HepG2 (cell line): ENCODE measurements around the gene POLR3E. TPM values are rescaled to one million over a fixed set of nuclear protein-coding genes. Genes with fewer than 3 reads are reported as not detected.

Experiments used
- ATAC-seq: fragments of 200-7000 bp; cut with Tn5 transposase; 3 replicates; pipeline ENCODE4 v1.9.1; 2020; ENCODE audit warnings: mild to moderate bottlenecking, moderate library complexity
- BruUV-seq: library from RNA; stranded (reverse); fragments of 400-500 nt; replicated peaks from 2 replicates; lab custom pipeline; 2021; lab: Mats Ljungman, UMichigan
- CTCF ChIA-PET: fragments of 300-600 bp; formaldehyde crosslinking; extraction: SDS; loops from one replicate; lab custom pipeline; 2021; ENCODE audit warnings: low total read pairs, inconsistent platforms, low intra/inter-chr PET ratio; lab: Yijun Ruan, JAX
- POLR2A ChIA-PET: fragments of 350-600 bp; sonication (Branson Sonifier 250); formaldehyde crosslinking; loops from one replicate; lab custom pipeline; 2020; ENCODE audit warnings: antibody characterized with exemption, inconsistent platforms; lab: Yijun Ruan, JAX
- DNase-seq: peaks from one replicate; pipeline ENCODE4 v3.0.0-alpha.2; 2015; ENCODE audit warnings: low spot score
- FAIRE-seq: peaks from 3 replicates; lab custom pipeline; 2011; peaks lifted over from hg19 to GRCh38; lab: Jason Lieb, UNC
- H2AFZ ChIP-seq: one replicate; pipeline ENCODE4 v1.6.1; 2011; ENCODE audit warnings: low read length, inconsistent platforms
- H3K27ac ChIP-seq: fragments of 300-600 bp; 3 replicates; pipeline ENCODE4 v1.8.0; 2011; ENCODE audit warnings: mixed run types, mild to moderate bottlenecking, mixed read lengths, low read length, inconsistent platforms; ENCODE audit not compliant: insufficient read depth; ENCODE audit errors: extremely low read length
- H3K27me3 ChIP-seq, 2 experiments: fragments of 200-600 bp in 1 of 2; 2 replicates in 1 of 2; 3 replicates in 1 of 2; pipeline versions ENCODE4 v1.6.0 to v1.8.0; 2011; ENCODE audit warnings: low read length in 2 of 2, mild to moderate bottlenecking in 2 of 2, moderate library complexity in 2 of 2, inconsistent platforms in 1 of 2; ENCODE audit not compliant: insufficient read depth in 2 of 2, control insufficient read depth in 1 of 2
- H3K36me3 ChIP-seq, 2 experiments: fragments of 200-600 bp in 1 of 2; replicated peaks in 1 of 2; 2 replicates in 1 of 2; 3 replicates in 1 of 2; pipeline versions ENCODE4 v1.5.1 to v1.8.0; 2011; ENCODE audit warnings: low read length in 2 of 2, inconsistent platforms in 1 of 2; ENCODE audit not compliant: insufficient read depth in 2 of 2, control insufficient read depth in 1 of 2
- H3K4me1 ChIP-seq: 2 replicates; pipeline ENCODE4 v1.5.1; 2012; ENCODE audit warnings: low read length, inconsistent platforms; ENCODE audit not compliant: insufficient read depth
- H3K4me2 ChIP-seq: 2 replicates; pipeline ENCODE4 v1.6.0; 2011; ENCODE audit warnings: low read depth, low read length, inconsistent platforms
- H3K4me3 ChIP-seq, 3 experiments: fragments of 200-600 bp in 1 of 3; sonication (generic), shearing (Covaris generic) in 1 of 3; replicated peaks in 1 of 3; 2 replicates each; pipeline ENCODE4 v1.5.1; 2011 to 2016; ENCODE audit warnings: low read length in 3 of 3, inconsistent platforms in 2 of 3, low read depth in 2 of 3, mild to moderate bottlenecking in 2 of 3, control low read depth in 1 of 3, mixed read lengths in 1 of 3; ENCODE audit not compliant: insufficient read depth in 1 of 3
- H3K79me2 ChIP-seq: one replicate; pipeline ENCODE4 v1.6.1; 2011; ENCODE audit warnings: low read length, inconsistent platforms; ENCODE audit not compliant: insufficient read depth
- H3K9ac ChIP-seq: 2 replicates; pipeline ENCODE4 v1.6.0; 2011; ENCODE audit warnings: mild to moderate bottlenecking, low read depth, low read length, inconsistent platforms; ENCODE audit not compliant: insufficient read depth
- H3K9me3 ChIP-seq: 2 replicates; pipeline ENCODE4 v1.5.1; 2012; ENCODE audit warnings: mild to moderate bottlenecking, low read length
- H4K20me1 ChIP-seq: 2 replicates; pipeline ENCODE4 v1.6.0; 2011; ENCODE audit warnings: inconsistent platforms, mild to moderate bottlenecking, low read length, moderate library complexity; ENCODE audit not compliant: insufficient read depth
- ATF6 ChIP-seq: sonication (generic); formaldehyde crosslinking; conservative IDR thresholded peaks from 2 replicates; pipeline ENCODE4 v1.4.0; 2020; ENCODE audit warnings: missing genetic modification reagents
- CBX2 ChIP-seq, 2 experiments: fragments of 200-600 bp in 1 of 2; sonication (generic); formaldehyde crosslinking in 1 of 2; IDR thresholded peaks; 2 replicates each; pipeline versions ENCODE4 v1.7.0 to v1.8.1; 2018 to 2022; ENCODE audit warnings: low read depth in 2 of 2, low read length in 1 of 2, mild to moderate bottlenecking in 1 of 2, missing genetic modification reagents in 1 of 2
- CBX5 ChIP-seq: sonication (generic); formaldehyde crosslinking; IDR thresholded peaks from 2 replicates; pipeline ENCODE4 v1.4.0; 2020; ENCODE audit warnings: missing genetic modification reagents, borderline replicate concordance
- CEBPB ChIP-seq: IDR thresholded peaks from 2 replicates; pipeline ENCODE4 v1.6.1; 2011; ENCODE audit warnings: low read depth, low read length, improper control_type of control experiment, borderline replicate concordance
- CEBPG ChIP-seq: IDR thresholded peaks from 2 replicates; pipeline ENCODE4 v1.6.1; 2016
- MEIS1 ChIP-seq: sonication (generic); formaldehyde crosslinking; IDR thresholded peaks from 2 replicates; pipeline ENCODE4 v1.9.0; 2021; ENCODE audit warnings: mild to moderate bottlenecking, missing genetic modification reagents, moderate library complexity, borderline replicate concordance
- PAF1 ChIP-seq: IDR thresholded peaks from 2 replicates; pipeline ENCODE4 v1.6.1; 2016; ENCODE audit warnings: missing genetic modification reagents, missing compliant biosample characterization
- POLR2AphosphoS5 ChIP-seq: IDR thresholded peaks from 2 replicates; pipeline ENCODE4 v1.6.1; 2012; ENCODE audit warnings: low read depth, low read length
- RBM22 ChIP-seq: fragments of 200-400 bp; formaldehyde crosslinking; optimal IDR thresholded peaks from 2 replicates; pipeline ENCODE3; 2017; ENCODE audit warnings: mild to moderate bottlenecking, low read length, moderate library complexity
- THYN1 ChIP-seq: sonication (generic); formaldehyde crosslinking; IDR thresholded peaks from 2 replicates; pipeline ENCODE4 v1.8.1; 2023; ENCODE audit warnings: low read depth, mild to moderate bottlenecking, moderate library complexity, missing genetic modification reagents, borderline replicate concordance
- TP53 ChIP-seq: sonication (generic); formaldehyde crosslinking; conservative IDR thresholded peaks from 2 replicates; pipeline ENCODE4 v1.4.0; 2020; ENCODE audit warnings: missing genetic modification reagents
- ZBTB14 ChIP-seq: sonication (generic); formaldehyde crosslinking; IDR thresholded peaks from 2 replicates; pipeline ENCODE4 v1.4.0; 2020; ENCODE audit warnings: missing genetic modification reagents
- ZBTB33 ChIP-seq: sonication (generic); formaldehyde crosslinking; IDR thresholded peaks from 2 replicates; pipeline ENCODE4 v1.4.0; 2020; ENCODE audit warnings: missing genetic modification reagents
- ZNF225 ChIP-seq: sonication (generic); formaldehyde crosslinking; IDR thresholded peaks from 2 replicates; pipeline ENCODE4 v1.4.0; 2020; ENCODE audit warnings: mild to moderate bottlenecking, missing genetic modification reagents
- ZNF282 ChIP-seq: fragments of 450-650 bp; IDR thresholded peaks from 2 replicates; pipeline ENCODE4 v1.6.1; 2018; ENCODE audit not compliant: partially characterized antibody
- ZNF674 ChIP-seq: sonication (generic); formaldehyde crosslinking; IDR thresholded peaks from 2 replicates; pipeline ENCODE4 v1.5.0; 2020; ENCODE audit warnings: low read depth, mild to moderate bottlenecking, missing genetic modification reagents
- ZNF737 ChIP-seq: sonication (generic); formaldehyde crosslinking; IDR thresholded peaks from 2 replicates; pipeline ENCODE4 v1.5.0; 2020; ENCODE audit warnings: missing genetic modification reagents, mild to moderate bottlenecking, borderline replicate concordance
- ZNF776 ChIP-seq: sonication (generic); formaldehyde crosslinking; IDR thresholded peaks from 2 replicates; pipeline ENCODE4 v1.4.0; 2020; ENCODE audit warnings: mild to moderate bottlenecking, missing genetic modification reagents
- ZSCAN29 ChIP-seq: sonication (generic); formaldehyde crosslinking; conservative IDR thresholded peaks from 2 replicates; pipeline ENCODE4 v1.4.0; 2020; ENCODE audit warnings: mild to moderate bottlenecking, missing genetic modification reagents
- WGBS: methylation state at CpG from one replicate; pipeline ENCODE4 v1.1.6; 2017; ENCODE audit warnings: low lambda C conversion rate; 5-methylcytosine and 5-hydroxymethylcytosine counted together
- in situ Hi-C: cut with HindIII; loops from 2 replicates; pipeline ENCODE4 v1.10.0; 2017; ENCODE audit warnings: low pct_unique_long_range_greater_than_20kb; ENCODE audit not compliant: extremely low pct_ligation_motif_present
- intact Hi-C: fragments of 100-400 bp; cut with micrococcal nuclease; formaldehyde crosslinking; loops from one replicate; pipeline ENCODE4 v1.10.0; 2022; ENCODE audit not compliant: unreplicated experiment
- polyA plus RNA-seq, 8 experiments: library from polyadenylated mRNA; depleted of rRNA in 3 of 8; stranded (reverse) in 7 of 8; unstranded in 1 of 8; fragments of >200 nt; fragmentation: Illumina TruSeq in 4 of 8; extraction: Trizol in 4 of 8; gene quantifications; 2 replicates each; pipeline versions ENCODE4 v1.2.1 to v1.2.3, GENCODE V29; 2011 to 2016; ENCODE audit warnings: low read depth in 4 of 8, missing spikeins in 1 of 8, mixed read lengths in 1 of 8; ENCODE audit not compliant: insufficient read depth in 1 of 8
- total RNA-seq, 5 experiments: library from RNA; depleted of rRNA; stranded (reverse); fragments of >200 nt; fragmentation: Illumina TruSeq; extraction: Trizol; gene quantifications; 2 replicates each; pipeline ENCODE4 v1.2.3, GENCODE V29; 2016; ENCODE audit warnings: low read depth in 1 of 5
- TF ChIP-seq, protein P1 (sequence below): sonication (generic); formaldehyde crosslinking; IDR thresholded peaks from 2 replicates; pipeline ENCODE4 v1.4.0; 2020; ENCODE audit warnings: missing genetic modification reagents

The POLR3E gene
- total and polyA plus RNA-seq, 2 of the 13 experiments (the other 11 are each of a cell fraction or from before 2014, with no cell fraction given): 135 to 262 TPM

GRCh38 chr16:22346483-22346882 lies 49.3 kb downstream of the POLR3E start:
- Histone ChIP-seq H3K4me1 (no peaks in the 10 kb centered on the region), H2AFZ (no peak overlapping the region), H3K79me2 (peaks cover 4% of the 10 kb centered on the region), H3K4me2 (no peak overlapping the region), H4K20me1 (peaks cover 5% of the 10 kb centered on the region; the same call in 1 of the 2 replicates), H3K27ac (no peak overlapping the region), H3K4me3 (no peak overlapping the region), H3K27me3 (no peaks in the 10 kb centered on the region), H3K9me3 (no peaks in the 10 kb centered on the region), H3K36me3 (peaks cover 39 to 61% of the 10 kb centered on the region in 2 experiments), H3K9ac (no peak overlapping the region)
- DNase-seq (no peak), FAIRE-seq (no peak), ATAC-seq (0 out of 3 replicates have a peak, but pooled peaks have one; percentile 17)
- WGBS: 83% methylated on average over 9 of the region's 9 CpGs
- ChIA-PET POLR2A (interaction anchor here (1.0 to 2.1 kb wide), 2 partner anchors 10 to 27 kb away, joined by 3 to 6 read pairs; no protein-coding TSS in a partner anchor), CTCF (no interaction called here)
- in situ Hi-C loops: loop anchor here (25.0 kb wide), 2 partner anchors 784 to 1184 kb away; partner anchors contain the start of genes DNAH3 and LDAF1
- TSS peak; percentile 46 for BruUV-seq
- intact Hi-C loops: no loop called here
- TF ChIP-seq ZNF737 (no peak), ZBTB14 (CRISPR knock-in tag) (no peak), RBM22 (no peak), TP53 (CRISPR knock-in tag) (no peak), CBX2 (IDR thresholded peaks at IDR 0.05; ENCODE audit: low read depth, low read length) (no peak), CBX2 (CRISPR knock-in tag; IDR thresholded peaks at IDR 0.05; ENCODE audit: low read depth) (no peak), ZNF282 (no peak), ZNF674 (no peak), ZBTB33 (CRISPR knock-in tag) (no peak), POLR2AphosphoS5 (0 out of 2 replicates have a peak, but pooled peaks have one; percentile 1), CBX5 (CRISPR knock-in tag) (no peak), PAF1 (CRISPR knock-in tag) (peak; percentile 19; the same call in 1 of the 2 replicates), MEIS1 (CRISPR knock-in tag) (no peak), CEBPG (peak; percentile 59), CEBPB (peak; percentile 87), ZSCAN29 (CRISPR knock-in tag) (no peak), ZNF776 (CRISPR knock-in tag) (no peak), ATF6 (CRISPR knock-in tag) (no peak), THYN1 (CRISPR knock-in tag) (no peak), ZNF225 (CRISPR knock-in tag) (no peak)
- TF ChIP-seq, protein P1, sequence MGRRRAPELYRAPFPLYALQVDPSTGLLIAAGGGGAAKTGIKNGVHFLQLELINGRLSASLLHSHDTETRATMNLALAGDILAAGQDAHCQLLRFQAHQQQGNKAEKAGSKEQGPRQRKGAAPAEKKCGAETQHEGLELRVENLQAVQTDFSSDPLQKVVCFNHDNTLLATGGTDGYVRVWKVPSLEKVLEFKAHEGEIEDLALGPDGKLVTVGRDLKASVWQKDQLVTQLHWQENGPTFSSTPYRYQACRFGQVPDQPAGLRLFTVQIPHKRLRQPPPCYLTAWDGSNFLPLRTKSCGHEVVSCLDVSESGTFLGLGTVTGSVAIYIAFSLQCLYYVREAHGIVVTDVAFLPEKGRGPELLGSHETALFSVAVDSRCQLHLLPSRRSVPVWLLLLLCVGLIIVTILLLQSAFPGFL (CRISPR knock-in tag): no peak
